ENCODE measurements around the gene RBM12.

RBM12 gene

DNA sequence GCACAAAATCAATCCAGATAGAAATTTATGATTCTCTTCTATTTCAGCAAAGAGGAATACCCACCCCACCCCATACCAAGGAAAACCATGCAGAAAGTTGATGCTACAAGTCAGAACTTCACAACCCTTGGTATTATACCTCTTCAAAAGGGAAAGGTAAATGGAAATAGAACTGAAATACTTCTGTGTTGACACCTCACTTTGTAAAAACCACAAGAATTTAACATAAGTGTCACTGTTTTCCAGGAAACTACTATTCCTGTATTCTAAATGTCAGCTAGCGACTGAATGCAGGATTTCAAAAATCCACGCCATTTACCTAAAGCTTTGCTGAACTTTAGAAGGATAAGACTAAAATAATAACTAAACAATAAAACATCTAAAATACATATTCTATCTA lies 3.6 kb downstream of the RBM12 start:
- TF ChIP-seq FOXM1 (IDR thresholded peaks at IDR 0.05; ENCODE audit: borderline replicate concordance, low read depth): no peak
- no peak for TF ChIP-seq CEBPB (IDR thresholded peaks at IDR 0.05)
- no peak for TF ChIP-seq TEAD4 (IDR thresholded peaks at IDR 0.05)
- no peak for TF ChIP-seq TAF1 (IDR thresholded peaks at IDR 0.05; ENCODE audit: low read depth)
- no peak for TF ChIP-seq YY1 (IDR thresholded peaks at IDR 0.05; ENCODE audit: low read depth)
- TF ChIP-seq, protein P1, sequence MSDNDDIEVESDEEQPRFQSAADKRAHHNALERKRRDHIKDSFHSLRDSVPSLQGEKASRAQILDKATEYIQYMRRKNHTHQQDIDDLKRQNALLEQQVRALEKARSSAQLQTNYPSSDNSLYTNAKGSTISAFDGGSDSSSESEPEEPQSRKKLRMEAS (IDR thresholded peaks at IDR 0.05): no peak
- no peak for TF ChIP-seq EP300 (IDR thresholded peaks at IDR 0.05; ENCODE audit: borderline replicate concordance)
- no peak for TF ChIP-seq RAD21 (IDR thresholded peaks at IDR 0.05; ENCODE audit: low read depth)
- no peak for TF ChIP-seq NFIC (IDR thresholded peaks at IDR 0.05)
- no peak for TF ChIP-seq CREB1 (IDR thresholded peaks at IDR 0.05; ENCODE audit: low read depth)
- no peak for TF ChIP-seq ZBTB7A (IDR thresholded peaks at IDR 0.05; ENCODE audit: low read depth)
- no peak for TF ChIP-seq TCF12 (IDR thresholded peaks at IDR 0.05; ENCODE audit: low read depth)

DNA sequence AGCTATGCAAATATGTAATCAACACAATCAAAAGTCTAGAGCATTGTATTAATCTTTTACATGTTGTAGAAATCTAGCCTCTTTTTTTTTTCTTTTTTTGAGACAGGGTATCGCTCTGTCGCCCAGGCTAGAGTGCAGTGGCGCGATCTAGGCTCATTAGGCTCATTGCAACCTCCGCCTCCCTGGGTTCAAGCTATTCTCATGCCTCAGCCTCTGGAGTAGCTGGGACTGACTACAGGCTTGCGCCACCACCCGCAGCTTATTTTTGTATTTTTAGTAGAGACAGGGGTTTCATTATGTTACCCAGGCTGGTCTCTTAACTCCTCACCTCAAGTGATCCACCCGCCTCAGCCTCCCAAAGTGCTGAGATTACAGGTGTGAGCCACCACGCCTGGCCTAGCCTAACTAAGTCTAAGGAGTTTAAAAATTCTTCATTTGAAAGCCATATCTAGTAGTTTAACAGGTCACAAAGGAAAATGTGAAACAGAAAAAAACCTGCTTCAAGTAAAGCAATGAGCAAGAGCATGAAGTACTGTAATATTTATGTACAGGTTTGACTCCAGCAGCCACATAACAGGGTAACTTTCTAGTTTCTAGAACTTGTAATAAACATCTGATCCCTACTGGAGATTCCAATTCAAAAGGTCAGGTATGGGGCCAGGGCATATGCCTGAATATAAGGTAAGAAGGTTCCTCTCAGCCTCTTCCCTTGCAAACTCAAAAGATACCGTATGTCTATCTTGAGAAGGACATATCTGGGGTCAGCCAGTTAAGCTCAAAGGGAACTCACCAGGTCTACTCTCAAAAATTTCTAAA lies 4.4 kb downstream of the RBM12 start:
- TF ChIP-seq, protein P2, sequence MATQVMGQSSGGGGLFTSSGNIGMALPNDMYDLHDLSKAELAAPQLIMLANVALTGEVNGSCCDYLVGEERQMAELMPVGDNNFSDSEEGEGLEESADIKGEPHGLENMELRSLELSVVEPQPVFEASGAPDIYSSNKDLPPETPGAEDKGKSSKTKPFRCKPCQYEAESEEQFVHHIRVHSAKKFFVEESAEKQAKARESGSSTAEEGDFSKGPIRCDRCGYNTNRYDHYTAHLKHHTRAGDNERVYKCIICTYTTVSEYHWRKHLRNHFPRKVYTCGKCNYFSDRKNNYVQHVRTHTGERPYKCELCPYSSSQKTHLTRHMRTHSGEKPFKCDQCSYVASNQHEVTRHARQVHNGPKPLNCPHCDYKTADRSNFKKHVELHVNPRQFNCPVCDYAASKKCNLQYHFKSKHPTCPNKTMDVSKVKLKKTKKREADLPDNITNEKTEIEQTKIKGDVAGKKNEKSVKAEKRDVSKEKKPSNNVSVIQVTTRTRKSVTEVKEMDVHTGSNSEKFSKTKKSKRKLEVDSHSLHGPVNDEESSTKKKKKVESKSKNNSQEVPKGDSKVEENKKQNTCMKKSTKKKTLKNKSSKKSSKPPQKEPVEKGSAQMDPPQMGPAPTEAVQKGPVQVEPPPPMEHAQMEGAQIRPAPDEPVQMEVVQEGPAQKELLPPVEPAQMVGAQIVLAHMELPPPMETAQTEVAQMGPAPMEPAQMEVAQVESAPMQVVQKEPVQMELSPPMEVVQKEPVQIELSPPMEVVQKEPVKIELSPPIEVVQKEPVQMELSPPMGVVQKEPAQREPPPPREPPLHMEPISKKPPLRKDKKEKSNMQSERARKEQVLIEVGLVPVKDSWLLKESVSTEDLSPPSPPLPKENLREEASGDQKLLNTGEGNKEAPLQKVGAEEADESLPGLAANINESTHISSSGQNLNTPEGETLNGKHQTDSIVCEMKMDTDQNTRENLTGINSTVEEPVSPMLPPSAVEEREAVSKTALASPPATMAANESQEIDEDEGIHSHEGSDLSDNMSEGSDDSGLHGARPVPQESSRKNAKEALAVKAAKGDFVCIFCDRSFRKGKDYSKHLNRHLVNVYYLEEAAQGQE (IDR thresholded peaks at IDR 0.05; ENCODE audit: low read depth): no peak
- TF ChIP-seq TAF1 (IDR thresholded peaks at IDR 0.05; ENCODE audit: low read depth) (no peak), TEAD4 (IDR thresholded peaks at IDR 0.05) (no peak), CREB1 (IDR thresholded peaks at IDR 0.05; ENCODE audit: low read depth) (no peak), NFIC (IDR thresholded peaks at IDR 0.05) (no peak), EP300 (IDR thresholded peaks at IDR 0.05; ENCODE audit: borderline replicate concordance) (no peak), FOXM1 (IDR thresholded peaks at IDR 0.05; ENCODE audit: borderline replicate concordance, low read depth) (no peak), YY1 (IDR thresholded peaks at IDR 0.05; ENCODE audit: low read depth) (no peak), ZBTB7A (IDR thresholded peaks at IDR 0.05; ENCODE audit: low read depth) (no peak), EGR1 (IDR thresholded peaks at IDR 0.05) (no peak)
- TF ChIP-seq, protein P1 (IDR thresholded peaks at IDR 0.05): no peak

- TF ChIP-seq NFIC (IDR thresholded peaks at IDR 0.05) (no peak), FOXM1 (IDR thresholded peaks at IDR 0.05; ENCODE audit: borderline replicate concordance, low read depth) (no peak), EGR1 (IDR thresholded peaks at IDR 0.05) (no peak), TCF12 (IDR thresholded peaks at IDR 0.05; ENCODE audit: low read depth) (no peak), TEAD4 (IDR thresholded peaks at IDR 0.05) (no peak), ZBTB7A (IDR thresholded peaks at IDR 0.05; ENCODE audit: low read depth) (no peak), RAD21 (IDR thresholded peaks at IDR 0.05; ENCODE audit: low read depth) (no peak), TAF1 (IDR thresholded peaks at IDR 0.05; ENCODE audit: low read depth) (no peak), YY1 (IDR thresholded peaks at IDR 0.05; ENCODE audit: low read depth) (no peak), USF1 (IDR thresholded peaks at IDR 0.05) (no peak), EP300 (IDR thresholded peaks at IDR 0.05; ENCODE audit: borderline replicate concordance) (no peak)
- TF ChIP-seq, protein P2 (IDR thresholded peaks at IDR 0.05; ENCODE audit: low read depth): no peak
- TF ChIP-seq, protein P1 (IDR thresholded peaks at IDR 0.05): no peak
Measured at GRCh38 chr20:35657271-35657670, 7.4 kb downstream of the RBM12 start.

- no peak for TF ChIP-seq NFIC (IDR thresholded peaks at IDR 0.05)
- TF ChIP-seq, protein P2 (IDR thresholded peaks at IDR 0.05; ENCODE audit: low read depth): no peak
- no peak for TF ChIP-seq USF1 (IDR thresholded peaks at IDR 0.05)
- TF ChIP-seq EP300 (IDR thresholded peaks at IDR 0.05; ENCODE audit: borderline replicate concordance): no peak
- no peak for TF ChIP-seq TEAD4 (IDR thresholded peaks at IDR 0.05)
- no peak for TF ChIP-seq YY1 (IDR thresholded peaks at IDR 0.05; ENCODE audit: low read depth)
- TF ChIP-seq CEBPB (IDR thresholded peaks at IDR 0.05): no peak
- TF ChIP-seq TCF12 (IDR thresholded peaks at IDR 0.05; ENCODE audit: low read depth): no peak
- no peak for TF ChIP-seq CREB1 (IDR thresholded peaks at IDR 0.05; ENCODE audit: low read depth)
- TF ChIP-seq TAF1 (IDR thresholded peaks at IDR 0.05; ENCODE audit: low read depth): no peak
Measured at GRCh38 chr20:35654415-35654814, 10.3 kb downstream of the RBM12 start.

Measured in Ishikawa (cell line).